Stimulated activated CD8-positive, alpha-beta memory T cell treated with anti-CD3 and anti-CD28 coated beads, Interleukin-15, amount 100 ng/mL, for 4 hours (primary cell): ENCODE data around the gene IDH3B.
A peak's percentile ranks its signal among the peaks of the same experiment; 100 is the strongest.
"Not testable (repeated sequence)": the region's sequence is repeated elsewhere in the genome, so short reads cannot be mapped to it uniquely, and the experiment has no call there.

Experiments
- DNase-seq, 2 donors: peaks; one replicate each; pipeline ENCODE4 v3.0.0-alpha.2; 2020; ENCODE audit warnings: low read depth in 2 of 2

Gene IDH3B

DNA sequence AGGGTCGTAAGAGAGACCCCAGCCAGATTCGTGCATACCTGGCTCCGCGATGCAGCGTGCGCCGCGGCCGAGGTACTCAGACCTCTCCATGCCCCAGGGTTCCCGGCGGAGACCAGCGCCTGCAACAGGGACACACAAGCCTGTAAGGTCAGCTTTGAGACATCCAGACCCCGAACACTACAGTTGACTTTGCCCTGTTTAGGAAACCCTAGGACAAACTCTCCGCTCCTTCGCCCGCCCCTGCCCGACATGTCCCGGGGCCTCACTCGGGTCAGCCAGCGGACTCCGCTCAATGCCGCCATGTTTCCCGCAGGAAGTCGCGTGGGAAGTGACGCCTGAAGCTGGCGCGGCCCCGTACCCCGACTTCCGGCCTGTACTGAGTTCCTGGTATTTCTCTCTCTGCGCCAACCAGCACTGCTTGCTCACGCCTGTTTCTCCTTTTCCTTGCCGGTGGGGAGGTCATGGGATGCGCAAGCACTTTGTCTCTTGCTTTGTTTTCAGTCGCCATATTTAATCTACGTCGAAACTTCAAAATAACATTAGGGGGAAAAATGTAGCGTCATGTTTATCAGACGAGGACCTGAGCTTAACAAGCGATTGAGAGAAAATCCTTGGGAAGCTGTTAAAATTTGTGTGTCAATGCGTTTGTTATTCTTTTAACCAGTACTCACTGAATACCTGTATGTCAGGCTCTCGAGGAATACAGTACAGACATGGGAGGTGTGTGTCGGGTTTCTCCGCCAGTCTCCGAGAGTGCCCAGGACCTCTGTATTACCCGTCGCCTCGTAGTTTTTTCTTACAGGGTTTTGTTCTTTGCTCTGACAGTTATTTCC lies at the start of gene IDH3B:
TSS of gene IDH3B (minus strand) at position 330 of the 833 bp plus-strand sequence. CDS start at position 302, 28 bp downstream.
- peak; percentile 80 to 86 for DNase-seq

DNA sequence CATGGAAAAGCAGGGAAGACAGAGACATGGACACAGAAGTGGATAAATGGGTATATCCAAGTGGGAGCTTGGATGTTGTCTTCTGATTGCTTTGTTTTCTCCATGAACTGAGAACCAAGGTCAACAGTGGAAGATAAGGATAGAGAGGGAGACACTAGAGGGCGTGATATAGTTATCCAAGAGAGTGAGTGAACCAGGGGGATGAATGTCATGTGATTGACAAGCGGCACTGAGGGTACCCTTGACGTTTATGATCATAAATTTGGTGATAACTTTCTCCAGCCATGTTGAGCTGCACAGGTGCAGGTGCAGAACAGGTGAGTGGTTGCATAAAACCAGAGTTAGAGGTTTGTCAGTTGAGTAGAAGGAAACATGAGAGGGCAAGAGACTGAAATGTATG lies 49.3 kb upstream of the IDH3B start:
- no peak for DNase-seq

DNA sequence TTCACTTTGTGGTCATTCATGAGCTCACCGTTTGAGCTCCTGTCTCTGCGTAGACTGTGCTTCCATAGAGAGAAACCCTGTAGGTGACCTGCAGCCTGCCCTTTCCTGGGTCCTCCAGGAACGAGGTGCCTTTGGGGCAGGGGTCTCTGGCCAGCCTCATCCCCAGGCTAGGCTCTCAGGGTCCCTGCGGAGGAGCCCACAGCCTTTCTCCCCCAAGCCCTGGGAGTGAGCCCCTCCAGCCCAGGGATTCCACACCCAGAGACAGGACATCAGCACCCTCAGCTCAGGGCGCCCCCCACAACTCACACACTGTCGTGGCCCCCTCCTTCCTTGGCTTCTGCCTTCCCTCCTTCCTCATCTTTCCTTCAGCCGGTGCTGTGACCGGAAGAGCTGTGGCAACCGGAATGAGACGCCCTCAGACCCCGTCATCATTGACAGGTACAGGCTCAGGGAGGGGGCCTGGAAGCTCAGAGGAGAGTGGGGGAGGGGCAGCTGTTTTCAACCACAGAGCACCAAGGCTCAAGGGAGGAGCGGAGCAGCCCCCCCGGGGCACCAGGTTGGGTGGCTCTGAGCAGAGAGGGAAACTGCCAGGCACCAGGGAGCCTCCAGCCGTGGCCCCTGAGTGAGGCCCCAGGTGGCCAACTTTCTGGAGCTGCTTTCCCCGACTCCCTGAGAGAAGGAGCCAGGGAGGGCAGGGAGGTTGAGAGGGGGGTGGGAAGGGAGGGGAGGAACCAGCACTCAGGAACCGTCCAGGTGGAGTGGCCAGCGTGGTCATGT lies 45.4 kb upstream of the IDH3B start:
- no peak for DNase-seq

DNA sequence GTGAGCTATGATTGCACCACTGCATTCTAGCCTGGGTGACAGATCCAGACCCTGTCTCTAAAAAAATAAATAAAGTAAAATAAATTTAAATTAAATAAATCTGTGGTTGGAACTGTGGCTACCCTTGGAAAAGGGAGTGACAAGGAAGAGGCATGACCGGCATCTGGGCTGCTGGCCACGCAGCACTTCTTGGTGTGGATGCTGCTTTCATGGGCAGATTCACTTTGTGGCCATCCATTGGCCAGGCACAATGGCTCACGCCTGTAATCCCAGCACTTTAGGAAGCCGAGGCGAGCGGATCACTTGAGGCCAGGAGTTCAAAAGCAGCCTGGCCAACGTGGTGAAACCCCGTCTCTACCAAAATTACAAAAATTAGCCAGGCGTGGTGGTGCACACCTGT lies 44.6 kb upstream of the IDH3B start:
- no peak for DNase-seq

DNA sequence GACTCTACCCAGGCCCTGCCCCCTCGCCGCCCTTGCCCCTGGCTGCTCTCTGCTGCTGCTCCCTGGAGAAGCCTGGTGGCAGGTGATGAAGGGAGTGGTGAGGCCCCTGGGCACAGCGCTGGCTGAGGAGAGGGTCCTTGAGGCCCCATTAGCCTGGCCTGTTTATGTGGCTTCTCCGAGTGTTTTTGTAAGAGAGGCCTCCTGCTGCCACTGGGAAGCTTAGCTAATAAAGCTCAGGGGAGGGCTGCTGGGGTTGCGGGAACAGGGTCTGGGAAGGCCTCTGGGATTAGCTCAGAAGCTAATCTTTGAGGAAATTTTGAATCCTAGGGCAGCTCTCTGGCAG lies 44.0 kb upstream of the IDH3B start:
- DNase-seq, result no peak

DNA sequence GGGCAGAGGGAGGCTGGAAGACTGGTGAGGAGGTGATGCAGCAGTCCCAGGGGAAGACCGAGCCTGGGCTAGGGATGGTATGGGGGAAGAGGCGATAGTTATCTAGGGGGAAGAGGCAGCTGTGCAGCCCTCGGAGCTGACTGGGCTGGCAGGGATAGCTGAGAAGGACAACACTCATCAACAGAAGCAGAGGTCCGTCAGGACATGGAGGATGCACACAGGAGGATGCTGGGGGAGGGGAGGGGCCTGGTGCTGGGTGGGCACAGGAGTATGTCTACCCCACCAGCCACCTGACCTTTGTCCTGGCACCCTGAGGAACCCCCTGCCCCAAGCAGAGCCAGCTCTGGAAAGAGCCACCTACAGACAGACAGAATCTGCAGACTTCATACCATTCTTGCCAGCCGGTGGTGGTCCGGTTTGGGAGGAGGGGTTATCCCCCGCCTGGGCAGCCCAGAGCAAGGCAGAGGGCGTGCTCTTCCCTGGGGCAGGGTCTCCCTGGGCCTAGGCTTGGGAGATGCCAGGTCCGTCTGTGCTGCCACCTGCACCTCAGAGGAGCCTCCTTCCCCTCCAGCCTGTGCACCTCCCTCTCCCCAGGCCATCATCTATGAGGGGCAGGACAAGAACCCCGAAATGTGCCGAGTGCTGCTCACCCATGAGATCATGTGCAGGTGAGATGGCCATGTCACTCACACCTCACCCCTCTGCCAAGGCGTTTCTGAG lies 43.5 kb upstream of the IDH3B start:
- DNase-seq, result no peak

DNA sequence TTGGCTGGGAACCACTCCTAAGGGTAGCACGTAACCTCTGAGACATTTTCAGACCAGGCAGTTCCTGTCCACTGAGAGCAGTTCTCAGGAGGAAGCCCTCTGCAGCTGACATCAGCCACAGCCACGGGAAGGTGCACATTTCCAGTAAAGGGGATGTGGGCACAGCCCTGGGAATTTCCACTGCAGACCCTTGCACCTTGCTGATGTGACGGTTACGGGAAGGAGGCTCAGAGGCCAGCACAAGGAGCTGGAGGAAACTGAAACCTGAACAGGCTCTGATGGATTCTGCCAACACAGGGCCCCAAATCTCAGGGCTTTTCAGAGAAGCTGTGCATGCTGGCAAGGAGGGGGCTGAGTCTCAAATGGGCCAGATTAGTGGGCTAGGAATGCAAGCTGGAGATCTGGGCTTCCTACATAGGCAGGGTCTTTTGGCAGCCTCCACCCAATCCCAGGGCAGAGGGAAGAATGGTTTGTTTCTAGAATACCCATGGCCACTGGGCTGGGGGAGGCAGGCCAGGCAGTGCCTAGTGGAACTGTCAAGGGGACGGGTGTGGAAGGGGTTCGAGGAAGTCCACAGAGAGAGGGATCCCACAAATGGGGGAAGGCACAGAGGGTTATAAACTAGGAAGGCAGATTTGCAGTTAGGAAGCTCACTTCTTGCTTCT lies 42.8 kb upstream of the IDH3B start:
- no peak for DNase-seq

DNA sequence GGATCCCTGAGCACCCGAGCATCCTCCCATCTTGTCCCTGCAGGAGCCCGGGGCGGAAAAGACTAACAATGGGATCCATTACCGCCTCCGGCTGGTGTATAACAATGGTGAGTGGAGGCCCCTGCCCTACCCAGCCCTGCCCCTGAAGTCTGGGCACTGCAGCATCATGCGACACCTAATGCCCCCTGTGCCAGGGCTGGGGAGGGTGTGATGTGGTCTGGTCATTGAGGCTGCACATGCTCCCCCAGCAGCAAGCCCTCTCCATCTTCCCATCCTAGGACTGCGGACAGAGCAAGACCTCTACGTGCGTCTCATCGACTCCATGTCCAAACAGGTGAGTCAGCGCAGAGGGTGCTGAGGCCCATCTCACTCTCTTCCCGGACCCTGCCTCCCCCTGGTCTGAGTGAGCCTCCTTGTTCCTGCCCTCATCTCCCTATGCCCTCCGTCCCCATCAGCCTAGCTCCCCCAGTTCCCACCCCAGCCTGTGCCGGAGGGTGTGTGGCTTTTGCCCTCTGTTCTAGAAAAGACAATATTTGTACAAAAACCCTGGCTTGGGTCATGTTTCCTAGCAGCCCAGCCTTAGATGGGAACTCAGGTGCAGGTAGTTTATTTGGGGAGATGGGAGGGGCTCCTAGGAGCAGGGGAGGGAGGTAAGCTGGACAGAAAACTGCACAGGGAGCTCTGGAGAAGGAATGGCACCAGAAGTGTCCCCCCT lies 42.1 kb upstream of the IDH3B start:
- no peak for DNase-seq

DNA sequence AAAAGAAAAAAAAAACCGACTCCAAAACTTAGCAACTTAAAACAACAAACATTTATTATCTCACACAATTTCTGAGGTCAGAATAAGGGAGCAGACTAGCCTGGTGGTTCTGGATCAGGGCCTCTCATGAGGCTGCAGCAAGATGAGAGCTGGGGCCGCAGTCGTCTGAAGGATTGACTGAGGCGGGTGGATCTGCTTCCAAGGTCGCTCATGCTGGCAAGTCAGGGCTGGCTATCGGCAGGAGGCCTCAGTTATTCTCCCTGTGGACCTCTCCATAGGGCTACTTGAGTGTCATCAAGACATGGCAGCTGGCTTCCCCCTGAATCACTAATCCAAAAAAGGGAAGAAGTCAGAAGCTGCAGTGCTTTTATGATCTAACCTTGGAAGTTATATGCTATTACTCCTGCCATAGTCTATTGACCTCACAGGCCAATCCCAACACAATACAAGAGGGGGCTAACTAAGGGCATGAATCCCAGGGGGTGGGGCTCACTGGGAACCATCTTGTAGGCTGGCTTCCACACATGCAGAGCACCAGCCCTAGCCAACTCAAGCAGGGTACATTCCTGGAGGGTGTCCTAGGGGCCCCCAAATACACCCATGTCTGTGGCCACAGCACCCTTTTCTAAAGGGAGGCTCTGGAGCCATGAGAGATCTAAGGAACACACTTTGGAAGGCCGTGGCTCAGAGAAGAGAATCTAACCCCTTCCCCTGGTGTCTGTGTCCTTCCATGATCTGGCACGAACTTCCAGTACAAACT lies 39.9 kb upstream of the IDH3B start:
- no peak for DNase-seq

DNA sequence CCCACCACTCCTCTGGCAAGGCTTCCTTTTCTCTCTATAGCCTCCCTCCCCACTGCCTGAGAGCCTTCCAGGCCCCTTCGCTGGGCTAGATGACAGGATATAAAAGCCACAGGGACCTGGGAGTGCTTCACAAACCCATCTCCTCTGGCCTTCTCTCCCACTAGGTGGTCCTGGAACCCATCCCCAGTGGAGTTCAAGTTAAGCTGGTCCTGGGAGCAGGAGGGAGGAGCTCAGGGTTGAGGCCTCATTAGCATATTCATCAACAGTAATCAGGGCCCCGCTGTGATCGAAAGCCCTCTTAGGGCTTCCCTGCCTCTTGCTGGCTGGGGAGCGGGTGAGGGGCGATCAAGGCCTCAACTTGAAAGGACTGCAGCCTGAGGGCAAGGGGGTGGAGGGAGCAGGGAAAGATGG lies 37.7 kb upstream of the IDH3B start:
- no peak for DNase-seq

DNA sequence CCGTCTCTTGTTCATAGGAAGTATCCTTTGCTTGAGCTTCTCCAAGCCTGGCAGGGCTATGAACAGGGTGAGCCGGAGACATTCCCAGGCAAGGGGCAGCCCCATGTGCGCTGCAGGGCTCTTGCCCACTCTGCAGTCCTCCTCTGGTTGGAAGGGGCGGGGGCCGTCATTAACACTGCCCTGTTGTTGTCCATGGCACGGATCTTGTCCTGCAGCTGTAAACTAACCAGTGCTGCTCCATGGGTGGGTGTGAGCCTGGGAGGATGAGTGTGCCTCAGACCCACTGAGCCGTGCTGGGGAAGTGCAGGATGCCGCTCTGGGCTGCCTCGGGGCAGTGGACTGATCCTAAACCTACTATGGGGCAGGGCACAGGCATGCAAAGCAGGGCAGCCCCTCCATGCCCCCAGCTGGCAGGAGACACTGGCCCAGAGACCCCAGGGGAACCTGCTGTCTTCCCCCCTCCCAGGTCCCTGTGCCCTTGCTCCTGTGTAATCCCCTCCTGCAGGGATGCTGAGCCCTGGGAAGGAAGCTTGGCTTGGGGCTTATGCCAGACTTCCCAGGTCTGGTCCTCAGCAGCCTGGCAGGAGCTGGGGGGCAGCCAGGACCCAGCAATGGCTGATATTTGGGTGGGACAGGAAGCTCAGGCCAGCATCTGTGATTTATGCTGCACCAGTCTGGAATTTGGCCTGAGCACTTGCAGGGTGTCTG lies 37.1 kb upstream of the IDH3B start:
- DNase-seq, result no peak

DNA sequence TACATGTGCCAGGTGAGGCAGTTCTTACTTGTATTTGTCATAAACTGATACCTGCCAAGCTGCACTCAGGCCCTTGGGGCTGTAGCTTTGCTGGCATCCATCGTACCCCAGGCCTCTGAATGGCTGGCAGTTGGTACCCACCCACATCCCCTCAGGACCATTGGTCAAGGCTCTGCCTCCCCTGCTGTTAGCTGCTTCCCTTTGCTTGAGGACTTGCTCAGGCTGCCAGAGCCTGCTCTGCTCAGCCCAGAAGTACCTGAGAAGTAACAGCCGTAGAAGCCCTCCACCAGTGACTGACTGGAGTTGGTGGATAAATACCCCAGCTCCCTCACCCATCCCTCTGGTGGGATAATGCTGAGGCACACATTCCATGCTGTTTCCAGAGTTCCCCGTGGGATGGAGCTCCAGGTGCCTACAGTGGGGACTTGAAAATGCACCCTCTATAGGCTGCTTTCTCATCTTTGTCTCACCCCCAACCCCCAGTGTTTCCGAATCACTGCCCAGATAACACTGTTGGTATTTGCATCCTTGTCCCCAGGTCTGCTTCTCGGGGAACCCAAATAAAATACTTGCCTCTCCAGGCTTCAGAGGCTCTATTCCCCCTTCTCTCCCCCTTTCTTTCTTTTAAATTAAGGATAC lies 35.9 kb upstream of the IDH3B start:
- no peak for DNase-seq

DNA sequence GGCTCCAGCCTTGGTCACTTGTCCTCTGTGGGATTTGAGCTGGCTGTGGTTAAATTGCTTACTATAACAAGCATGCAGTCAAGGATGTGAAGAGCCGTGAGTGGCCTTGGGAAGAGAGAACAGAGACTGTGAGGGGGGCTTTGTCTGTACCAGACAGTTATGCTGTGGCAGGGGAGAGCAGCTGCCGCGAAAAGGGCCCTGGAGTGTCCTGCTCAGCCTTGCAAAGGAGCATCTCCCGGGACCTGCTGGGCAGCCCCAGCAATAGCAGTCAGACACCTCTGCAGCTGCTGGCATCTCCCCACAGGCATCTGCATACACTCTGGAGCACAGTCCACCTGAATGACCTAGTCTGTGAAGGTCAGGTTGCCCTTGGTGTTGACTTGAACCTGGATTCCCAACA lies 34.9 kb upstream of the IDH3B start:
- no peak for DNase-seq

DNA sequence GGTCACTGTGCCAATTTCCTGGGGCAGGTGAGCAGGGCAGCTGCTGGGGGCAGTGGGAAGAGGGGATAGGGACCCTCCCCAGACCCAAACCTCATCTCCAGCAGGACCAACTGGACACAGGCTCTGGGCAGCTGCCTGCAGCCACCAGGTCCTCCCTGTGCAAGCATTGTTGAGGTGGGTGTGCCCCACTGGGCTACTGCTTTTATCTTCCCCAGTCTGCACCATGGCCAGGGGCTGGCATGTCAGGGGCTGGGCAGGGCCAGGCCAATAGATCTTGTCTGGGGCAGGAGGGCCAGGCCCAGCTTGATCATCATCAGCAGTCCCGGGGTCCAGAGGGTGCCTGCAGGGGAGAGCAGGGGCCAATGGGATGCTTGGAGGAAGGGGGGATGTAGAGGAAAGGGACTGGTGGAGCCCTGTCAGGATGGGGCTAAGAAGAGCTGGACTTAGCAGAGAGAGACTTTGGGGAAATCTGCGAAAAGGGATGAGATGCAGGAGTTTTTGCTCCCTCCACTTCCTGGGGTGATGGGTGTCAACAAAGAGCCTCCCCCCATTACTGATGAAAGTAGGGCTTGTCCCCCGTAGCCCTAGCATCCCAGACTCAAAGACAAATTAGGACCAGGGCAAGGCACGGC lies 34.3 kb upstream of the IDH3B start:
- no peak for DNase-seq

DNA sequence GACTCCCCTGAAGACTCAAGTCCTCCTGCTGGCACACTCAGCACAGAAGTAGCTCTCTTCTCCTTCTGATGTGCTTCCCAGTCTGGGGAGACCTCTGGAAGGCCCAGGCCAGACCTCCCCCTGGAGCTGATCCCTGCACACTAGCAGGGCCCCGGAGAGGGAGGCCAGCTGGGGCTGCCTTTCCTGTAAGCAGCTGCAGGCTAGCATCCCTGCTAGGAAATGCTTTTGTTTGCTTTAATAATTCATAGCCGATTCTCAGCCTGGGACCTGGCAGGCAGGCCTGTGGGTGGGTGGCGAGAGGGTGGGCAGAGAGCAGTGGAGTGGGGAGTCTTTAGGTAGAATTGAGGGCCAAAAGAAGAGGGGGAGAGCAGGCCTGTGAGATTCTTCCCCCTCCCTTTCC lies 33.8 kb upstream of the IDH3B start:
- no peak for DNase-seq

DNA sequence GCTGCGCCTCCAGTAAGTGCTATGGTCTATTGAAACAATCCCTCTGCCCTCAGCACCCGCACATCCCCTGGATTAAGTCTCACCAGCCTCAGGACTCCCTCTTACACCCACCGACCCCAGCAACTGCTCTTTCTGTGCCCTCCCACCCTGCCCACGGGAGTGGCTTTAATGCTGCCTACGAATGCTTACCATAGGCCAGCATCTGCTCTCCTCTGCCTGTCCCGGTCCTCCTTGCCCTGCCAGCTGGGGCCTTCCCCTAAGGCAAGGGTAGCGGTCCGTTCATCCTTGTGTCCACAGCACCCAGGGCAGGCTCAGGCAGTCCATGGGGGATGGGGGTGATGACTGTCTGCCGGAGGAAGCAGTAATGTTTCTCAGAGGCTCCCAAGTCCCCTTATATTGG lies 32.6 kb upstream of the IDH3B start:
- no peak for DNase-seq

DNA sequence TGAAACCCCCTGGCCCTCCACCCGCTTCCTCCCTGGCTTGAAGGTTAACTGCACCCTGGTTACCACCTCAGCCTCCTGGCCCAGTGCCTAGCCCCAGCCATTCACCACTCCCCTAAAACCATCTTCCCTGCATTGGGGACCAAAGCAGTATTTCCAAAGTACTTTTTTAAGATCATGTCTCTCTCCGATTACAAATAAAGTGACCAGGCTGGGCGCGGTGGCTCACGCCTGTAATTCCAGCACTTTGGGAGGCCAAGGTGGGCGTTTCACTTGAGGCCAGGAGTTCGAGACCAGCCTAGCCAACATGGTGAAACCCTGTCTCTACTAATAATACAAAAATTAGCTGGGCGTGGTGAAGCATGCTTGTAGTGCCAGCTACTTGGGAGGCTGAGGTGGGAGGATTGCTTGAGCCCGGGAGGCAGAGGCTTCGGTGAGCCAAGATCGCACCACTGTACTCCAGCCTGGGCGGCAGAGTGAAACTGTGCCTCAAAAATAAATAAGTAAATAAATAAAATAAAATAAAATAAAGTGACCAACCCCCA lies 32.0 kb upstream of the IDH3B start:
- DNase-seq, result not testable (repeated sequence)

DNA sequence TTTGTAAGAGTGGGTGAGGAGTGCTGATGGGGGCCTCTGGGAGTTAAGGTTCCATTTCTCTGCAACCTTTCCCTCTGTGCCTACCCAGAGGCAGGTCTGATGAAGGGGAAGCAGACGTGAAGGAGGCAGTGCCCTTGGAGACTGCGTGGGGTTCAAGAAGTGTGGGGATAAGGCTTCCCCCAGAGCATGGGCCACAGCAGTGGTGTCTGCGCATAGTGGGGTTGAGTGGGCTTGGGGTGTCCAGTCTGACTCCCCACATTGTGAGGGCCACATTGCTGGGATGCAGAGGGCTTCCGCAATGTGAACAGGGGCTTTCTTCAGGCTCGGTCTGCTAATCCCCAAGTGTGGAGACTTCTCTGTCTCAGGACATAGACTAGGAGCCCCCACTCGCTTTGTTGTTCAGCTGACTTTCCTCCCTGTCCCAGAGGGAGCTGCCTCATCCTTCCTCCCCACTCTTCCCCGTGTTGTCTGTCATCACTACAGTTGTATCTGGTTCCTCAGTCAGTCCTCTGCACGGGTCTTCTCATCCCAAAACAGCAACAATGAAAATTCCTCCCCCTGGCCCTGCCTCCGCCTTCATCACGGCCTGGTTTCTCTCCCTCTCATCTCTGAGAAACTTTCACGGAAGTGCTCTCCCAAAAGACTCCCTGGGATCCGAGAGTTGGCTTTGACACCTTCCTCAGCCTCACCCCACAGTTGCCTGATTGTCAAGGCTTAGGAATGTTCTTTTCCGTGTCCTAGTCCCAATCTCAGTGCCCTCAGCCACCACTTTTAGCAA lies 31.4 kb upstream of the IDH3B start:
- DNase-seq, result no peak
